HG02623 (cell line): ENCODE data around the gene RPUSD4.

Source experiments
- ATAC-seq: cut with Tn5 transposase; IDR thresholded peaks from one replicate; pipeline ENCODE4 v1.9.1; 2021; ENCODE audit warnings: moderate library complexity; ENCODE audit not compliant: unreplicated experiment

Gene RPUSD4

GRCh38 chr11:126182787-126183445 is 28.5 kb downstream of the RPUSD4 start:
- no peak for ATAC-seq

GRCh38 chr11:126181939-126182730 is 29.3 kb downstream of the RPUSD4 start:
- no peak for ATAC-seq

- ATAC-seq: no peak
These were observed 34.5 kb downstream of the RPUSD4 start for GRCh38 chr11:126176853-126177470.

GRCh38 chr11:126175393-126175792 is 36.1 kb downstream of the RPUSD4 start:
- ATAC-seq: no peak

GRCh38 chr11:126174816-126175215 is 36.6 kb downstream of the RPUSD4 start:
- no peak for ATAC-seq

GRCh38 chr11:126173257-126173656 is 38.2 kb downstream of the RPUSD4 start:
- no peak for ATAC-seq

GRCh38 chr11:126172596-126173038 is 38.8 kb downstream of the RPUSD4 start:
- no peak for ATAC-seq

- ATAC-seq: no peak
These were observed 42.2 kb downstream of the RPUSD4 start for GRCh38 chr11:126169291-126169690.

- no peak for ATAC-seq
These were observed 44.0 kb downstream of the RPUSD4 start for GRCh38 chr11:126167488-126167887.

GRCh38 chr11:126166413-126166812 is 45.0 kb downstream of the RPUSD4 start:
- ATAC-seq: no peak

- no peak for ATAC-seq
These were observed 45.7 kb downstream of the RPUSD4 start for GRCh38 chr11:126165757-126166156.

GRCh38 chr11:126165311-126165720 is 46.1 kb downstream of the RPUSD4 start:
- no peak for ATAC-seq

GRCh38 chr11:126164781-126165180 is 46.7 kb downstream of the RPUSD4 start:
- no peak for ATAC-seq

- no peak for ATAC-seq
These were observed 47.7 kb downstream of the RPUSD4 start for GRCh38 chr11:126163779-126164178.

- no peak for ATAC-seq
These were observed 48.3 kb downstream of the RPUSD4 start for GRCh38 chr11:126163074-126163700.

- ATAC-seq: no peak
These were observed 49.0 kb downstream of the RPUSD4 start for GRCh38 chr11:126162306-126163030.

- ATAC-seq: no peak
These were observed 50.4 kb downstream of the RPUSD4 start for GRCh38 chr11:126161023-126161391.

GRCh38 chr11:126160345-126161022 is 51.0 kb downstream of the RPUSD4 start:
- no peak for ATAC-seq

- no peak for ATAC-seq
These were observed 51.6 kb downstream of the RPUSD4 start for GRCh38 chr11:126159719-126160344.
